ENCODE measurements around the gene ZNF641.
"Not testable (repeated sequence)": the region's sequence is repeated elsewhere in the genome, so short reads cannot be mapped to it uniquely, and the experiment has no call there.

The ZNF641 gene

DNA sequence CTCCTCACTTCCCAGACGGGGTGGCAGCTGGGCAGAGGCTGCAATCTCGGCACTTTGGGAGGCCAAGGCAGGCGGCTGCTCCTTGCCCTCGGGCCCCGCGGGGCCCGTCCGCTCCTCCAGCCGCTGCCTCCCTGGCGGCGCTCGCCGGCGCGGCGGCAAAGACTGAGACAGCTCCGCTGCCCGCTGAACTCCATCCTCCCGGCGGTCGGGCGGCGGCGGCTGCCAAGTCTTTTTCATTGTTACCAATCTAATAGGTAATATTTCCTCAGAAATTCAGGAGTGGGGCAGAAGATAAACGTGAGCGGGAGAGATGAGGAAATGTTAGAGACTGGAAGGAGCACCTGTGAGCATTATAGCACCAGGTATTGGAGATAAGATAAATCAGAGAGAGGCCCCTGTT is 17.0 kb downstream of the ZNF641 start:
- DNase-seq: not testable (repeated sequence)

GRCh38 chr12:48331399-48331798 is 19.3 kb downstream of the ZNF641 start:
- DNase-seq: no peak

DNA sequence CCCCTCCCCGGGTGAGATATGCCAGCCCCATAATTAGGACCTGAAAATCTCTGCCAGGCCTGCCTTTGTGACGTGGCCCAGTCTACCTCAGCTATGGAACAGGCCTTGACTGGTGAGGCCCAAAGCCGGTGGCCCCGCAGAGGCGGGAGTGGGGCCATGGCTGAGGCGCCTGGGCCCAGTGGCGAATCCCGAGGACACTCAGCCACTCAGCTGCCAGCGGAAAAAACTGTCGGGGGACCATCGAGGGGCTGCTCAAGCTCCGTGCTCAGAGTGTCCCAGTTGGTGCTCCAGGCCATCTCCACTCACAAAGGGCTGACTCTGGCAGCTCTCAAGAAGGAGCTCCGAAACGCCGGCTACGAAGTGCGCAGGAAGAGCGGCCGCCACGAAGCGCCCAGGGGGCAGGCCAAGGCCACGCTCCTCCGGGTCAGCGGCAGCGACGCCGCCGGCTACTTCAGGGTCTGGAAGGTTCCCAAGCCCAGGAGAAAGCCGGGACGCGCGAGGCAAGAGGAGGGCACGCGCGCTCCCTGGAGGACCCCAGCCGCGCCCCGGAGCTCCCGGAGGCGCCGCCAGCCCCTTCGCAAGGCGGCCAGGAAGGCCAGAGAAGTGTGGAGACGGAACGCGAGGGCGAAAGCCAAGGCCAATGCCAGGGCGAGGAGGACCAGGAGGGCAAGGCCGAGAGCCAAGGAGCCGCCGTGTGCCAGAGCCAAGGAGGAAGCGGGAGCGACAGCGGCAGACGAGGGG is 21.4 kb downstream of the ZNF641 start:
- DNase-seq: no peak

DNA sequence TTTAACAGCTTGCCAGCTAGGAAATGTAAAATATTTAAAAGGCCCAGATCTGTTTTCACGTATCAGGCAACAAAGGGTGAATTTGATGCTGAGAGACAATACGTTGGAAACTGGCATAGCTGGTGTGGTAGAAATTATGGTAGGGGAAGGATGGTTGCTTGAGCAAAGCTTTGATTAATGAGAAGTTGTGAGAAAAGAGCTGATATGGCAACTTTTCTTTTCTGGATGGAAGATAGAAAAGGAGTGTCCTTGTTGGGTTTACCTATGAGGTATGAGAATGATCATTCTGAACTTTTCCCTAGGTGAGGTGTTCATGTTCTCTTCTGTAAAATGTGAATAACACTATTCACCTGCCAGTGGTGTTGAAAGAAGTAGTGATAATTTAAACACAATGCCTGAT is 34.2 kb downstream of the ZNF641 start:
- no peak for DNase-seq

GRCh38 chr12:48311313-48311712 is 39.4 kb downstream of the ZNF641 start:
- no peak for DNase-seq

GRCh38 chr12:48307269-48307668 is 43.5 kb downstream of the ZNF641 start:
- no peak for DNase-seq

- DNase-seq: no peak
Measured at GRCh38 chr12:48305190-48305589, 45.5 kb downstream of the ZNF641 start.

DNA sequence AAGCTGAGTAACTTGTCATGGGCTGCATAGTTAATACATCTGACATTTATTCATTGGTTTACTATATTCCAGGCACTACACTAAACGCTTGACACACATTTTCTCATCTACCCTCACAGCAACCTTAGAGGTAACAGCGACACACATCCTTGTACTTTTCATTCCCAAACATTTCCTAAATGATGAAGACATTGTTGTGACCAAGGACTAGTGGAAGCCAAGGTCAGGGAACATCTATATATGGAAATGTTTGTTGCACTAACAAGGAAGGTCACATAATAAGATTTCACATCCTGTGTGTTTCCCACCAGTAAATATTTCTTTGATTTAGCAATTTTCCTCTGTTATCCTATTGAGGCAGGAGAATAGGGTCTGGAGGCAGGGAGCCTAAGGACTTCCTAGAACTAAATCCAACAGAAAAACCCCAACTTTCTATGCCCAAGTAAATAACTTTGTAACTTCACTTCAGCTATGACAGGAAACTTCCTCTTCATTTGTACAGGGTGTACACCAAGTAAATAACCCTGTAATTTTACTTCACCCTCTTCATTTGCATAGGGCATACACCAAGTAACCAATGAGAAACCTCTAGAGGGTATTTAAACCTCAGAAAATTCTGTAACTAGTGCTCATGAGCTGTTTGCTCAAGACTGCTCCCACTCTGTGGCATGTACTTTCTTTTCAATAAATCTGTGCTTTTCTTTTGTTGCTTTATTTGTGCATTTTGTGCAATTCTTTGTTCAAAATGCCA is 48.4 kb downstream of the ZNF641 start:
- no peak for DNase-seq

DNA sequence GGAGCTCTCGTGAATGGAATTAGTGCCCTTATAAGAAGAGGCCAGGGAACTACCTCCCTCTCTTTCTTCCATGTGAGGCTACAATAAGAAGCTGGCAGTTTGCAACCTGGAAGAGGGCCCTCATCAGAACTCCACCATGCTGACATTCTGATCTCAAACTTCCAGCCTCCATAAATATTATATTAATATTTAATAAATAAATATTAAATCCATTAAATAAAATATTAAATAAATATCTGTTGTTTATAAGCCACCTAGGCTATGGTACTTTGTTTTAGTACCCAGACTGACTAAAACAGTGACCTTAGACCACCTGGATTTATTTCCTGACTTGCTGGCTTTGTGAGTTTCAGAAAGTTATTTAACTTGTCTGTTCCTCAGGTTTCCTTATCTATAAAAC is 49.9 kb downstream of the ZNF641 start:
- no peak for DNase-seq

DNA sequence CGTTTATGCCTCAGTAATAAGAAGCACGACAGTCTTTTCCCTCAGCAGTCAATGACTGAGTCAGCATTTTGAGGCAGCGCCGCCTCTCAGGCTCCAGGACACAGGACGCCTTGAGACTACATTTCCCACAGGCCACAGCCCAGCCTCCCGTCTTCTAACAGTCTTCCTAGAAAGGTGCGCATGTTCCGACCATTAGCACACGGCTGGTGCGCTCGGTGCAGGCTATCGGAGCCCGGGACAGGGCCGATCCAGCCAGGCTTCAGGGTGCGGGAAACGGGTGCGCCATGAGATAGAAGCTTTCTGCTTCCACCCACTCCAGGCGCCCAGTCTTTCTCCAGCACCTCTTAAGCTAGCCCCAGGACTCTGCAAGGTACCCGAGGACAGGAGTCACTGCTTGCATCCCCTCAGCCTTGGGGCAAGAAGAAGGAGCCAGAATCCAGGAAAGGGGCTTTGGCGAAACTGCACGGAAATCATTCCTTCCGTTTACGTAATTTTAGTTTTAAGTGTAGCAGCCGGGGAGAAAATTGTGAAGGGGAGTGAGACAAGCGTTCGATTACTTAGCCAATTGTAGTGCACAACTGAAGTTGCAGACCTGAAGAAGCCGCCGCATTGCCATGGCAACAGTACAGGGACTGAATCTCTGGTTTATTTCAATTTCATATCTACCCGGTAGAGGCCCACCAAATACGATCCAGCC is 54.0 kb downstream of the ZNF641 start:
- DNase-seq: peak; percentile 91

DNA sequence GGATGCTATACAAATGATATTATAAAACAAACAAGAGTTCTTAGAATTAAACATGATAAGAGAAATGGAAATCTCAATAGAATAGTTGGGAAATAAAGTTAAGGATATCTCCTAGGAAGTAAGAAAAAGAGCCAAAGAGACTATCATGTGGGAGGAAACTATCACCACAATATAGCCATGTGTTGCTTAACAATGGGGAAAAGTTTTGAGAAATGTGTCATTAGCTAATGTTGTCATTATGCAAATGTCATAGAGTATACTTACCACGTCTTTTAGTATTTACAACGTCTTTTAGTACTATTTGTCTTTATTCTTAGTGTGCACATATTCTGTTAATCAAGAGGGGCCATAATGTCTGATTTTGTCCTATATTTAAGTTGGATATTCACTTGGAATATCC is 58.7 kb downstream of the ZNF641 start:
- no peak for DNase-seq

DNA sequence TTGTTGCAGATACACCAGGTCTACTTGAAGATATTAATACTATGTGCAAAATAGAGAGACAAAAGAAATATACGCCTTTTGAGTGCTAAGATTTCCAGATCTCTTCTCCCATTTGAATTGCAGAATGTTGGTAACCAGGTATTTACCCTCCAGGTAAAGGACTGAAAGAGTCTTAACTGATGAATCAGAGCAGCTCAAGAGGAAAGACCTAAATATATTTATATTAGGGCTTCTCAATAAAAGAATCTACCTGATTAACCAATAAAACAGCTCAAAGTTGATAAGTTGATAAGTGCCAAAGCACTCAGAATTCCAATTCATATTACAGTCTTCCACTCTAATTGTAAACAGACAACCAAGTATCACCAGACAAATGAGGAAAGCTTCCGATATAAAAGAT is 59.2 kb downstream of the ZNF641 start:
- DNase-seq: no peak

GRCh38 chr12:48288387-48289268 is 62.1 kb downstream of the ZNF641 start:
- no peak for DNase-seq

Measured in hematopoietic multipotent progenitor cell treated with erythropoietin and hydrocortisone succinate and interleukin-3 and kit ligand, for 8 days (in vitro differentiated cells).